A549 (cell line): ENCODE results near the gene TC2N. TPM values are rescaled to one million over a fixed set of nuclear protein-coding genes. Genes with fewer than 3 reads are reported as not detected.

Source experiments
- ATAC-seq, 2 experiments: fragments of 200-7000 bp in 1 of 2; fragments of >200 bp in 1 of 2; cut with Nextera tagmentation in 1 of 2; cut with Tn5 transposase in 1 of 2; 3 replicates each; pipeline versions ENCODE4 v1.8.0 to v1.9.1; 2018 to 2020; ENCODE audit warnings: mild to moderate bottlenecking in 1 of 2, moderate library complexity in 1 of 2
- CTCF ChIA-PET: fragments of 300-600 bp; sonication (Branson Sonifier 250); formaldehyde crosslinking; extraction: SDS; loops from one replicate; lab custom pipeline; 2021; ENCODE audit warnings: antibody characterized with exemption, inconsistent platforms; lab: Yijun Ruan, JAX
- POLR2A ChIA-PET: fragments of 350-600 bp; formaldehyde crosslinking; extraction: SDS; loops from one replicate; lab custom pipeline; 2021; ENCODE audit warnings: antibody characterized with exemption, inconsistent platforms; lab: Yijun Ruan, JAX
- DNase-seq, 2 experiments: peaks; one replicate each; pipeline versions ENCODE4 v3.0.0 to v3.0.0-alpha.2; 2011 to 2016; ENCODE audit warnings: low read depth in 1 of 2, low spot score in 1 of 2
- FAIRE-seq: peaks from 2 replicates; lab custom pipeline; 2011; peaks lifted over from hg19 to GRCh38; lab: Jason Lieb, UNC
- H3K27ac ChIP-seq, 2 experiments: fragments of >200 bp; sonication (Bioruptor Twin); formaldehyde crosslinking; 3 replicates each; pipeline ENCODE4 v1.5.1; 2016 to 2017
- H3K4me1 ChIP-seq: fragments of >200 bp; sonication (Bioruptor Twin); formaldehyde crosslinking; 3 replicates; pipeline ENCODE4 v1.6.1; 2016
- H3K4me2 ChIP-seq: fragments of >200 bp; sonication (Bioruptor Twin); formaldehyde crosslinking; 3 replicates; pipeline ENCODE4 v1.6.1; 2016
- H3K4me3 ChIP-seq: fragments of >200 bp; sonication (Bioruptor Twin); formaldehyde crosslinking; 3 replicates; pipeline ENCODE4 v1.5.1; 2016
- H3K9me3 ChIP-seq: fragments of >200 bp; sonication (Bioruptor Twin); formaldehyde crosslinking; 3 replicates; pipeline ENCODE4 v1.6.1; 2016
- BCL3 ChIP-seq: fragments of >200 bp; sonication (Bioruptor Twin); formaldehyde crosslinking; IDR thresholded peaks from 3 replicates; pipeline ENCODE4 v1.6.1; 2016
- CEBPB ChIP-seq, 2 experiments: fragments of >200 bp in 1 of 2; sonication (Bioruptor Twin) in 1 of 2; formaldehyde crosslinking in 1 of 2; IDR thresholded peaks; 2 replicates each; pipeline ENCODE4 v1.6.1; 2012 to 2016
- CHD2 ChIP-seq: fragments of 150-350 bp; IDR thresholded peaks from 2 replicates; pipeline ENCODE4 v1.6.1; 2014; ENCODE audit warnings: low read length; ENCODE audit not compliant: partially characterized antibody
- CTCF ChIP-seq: fragments of >200 bp; sonication (Bioruptor Twin); formaldehyde crosslinking; IDR thresholded peaks from 3 replicates; pipeline ENCODE4 v1.5.1; 2016
- EHMT2 ChIP-seq: fragments of 200-600 bp; sonication (generic); IDR thresholded peaks from 2 replicates; pipeline ENCODE4 v1.6.1; 2016; ENCODE audit warnings: antibody characterized with exemption, low read depth, mild to moderate bottlenecking, moderate library complexity
- ESRRA ChIP-seq: fragments of 150-350 bp; IDR thresholded peaks from 2 replicates; pipeline ENCODE4 v1.6.1; 2014; ENCODE audit warnings: mild to moderate bottlenecking, low read length, borderline replicate concordance
- HDAC2 ChIP-seq: fragments of 200-600 bp; sonication (generic); IDR thresholded peaks from 2 replicates; pipeline ENCODE4 v1.6.1; 2016
- HMGXB4 ChIP-seq: fragments of 250-450 bp; sonication (Bioruptor Pico); IDR thresholded peaks from 2 replicates; pipeline ENCODE4 v1.5.0; 2021; ENCODE audit warnings: mild to moderate bottlenecking, moderate library complexity, borderline replicate concordance
- HOXA7 ChIP-seq: fragments of 250-450 bp; sonication (Bioruptor Pico); IDR thresholded peaks from 2 replicates; pipeline ENCODE4 v1.5.0; 2020; ENCODE audit warnings: mild to moderate bottlenecking, moderate library complexity
- HOXB5 ChIP-seq: fragments of 250-450 bp; sonication (Bioruptor Pico); IDR thresholded peaks from 2 replicates; pipeline ENCODE4 v1.5.0; 2020; ENCODE audit warnings: mild to moderate bottlenecking, moderate library complexity
- KDM1A ChIP-seq: fragments of 200-600 bp; sonication (generic); IDR thresholded peaks from 2 replicates; pipeline ENCODE4 v1.6.1; 2016; ENCODE audit warnings: low read depth, mild to moderate bottlenecking
- KDM5A ChIP-seq: fragments of 200-600 bp; sonication (generic); IDR thresholded peaks from 2 replicates; pipeline ENCODE4 v1.6.1; 2016; ENCODE audit warnings: antibody characterized with exemption, mild to moderate bottlenecking
- MAZ ChIP-seq: fragments of 150-350 bp; IDR thresholded peaks from 2 replicates; pipeline ENCODE4 v1.6.1; 2014; ENCODE audit warnings: antibody characterized with exemption, low read depth, low read length, borderline replicate concordance
- MYC ChIP-seq: IDR thresholded peaks from 2 replicates; pipeline ENCODE4 v1.6.1; 2012; ENCODE audit warnings: mild to moderate bottlenecking, inconsistent platforms, low read length, improper control_type of control experiment, borderline replicate concordance
- NR3C1 ChIP-seq: fragments of >200 bp; sonication (Bioruptor Twin); formaldehyde crosslinking; IDR thresholded peaks from 3 replicates; pipeline ENCODE4 v1.6.1; 2017
- PBX3 ChIP-seq: IDR thresholded peaks from 2 replicates; pipeline ENCODE4 v1.6.1; 2012
- PHF8 ChIP-seq: fragments of 200-600 bp; sonication (generic); IDR thresholded peaks from 2 replicates; pipeline ENCODE4 v1.6.1; 2016; ENCODE audit warnings: low read depth, mild to moderate bottlenecking, antibody characterized with exemption, moderate library complexity, borderline replicate concordance
- POLR2A ChIP-seq: IDR thresholded peaks from 2 replicates; pipeline ENCODE4 v1.6.1; 2012; ENCODE audit warnings: mild to moderate bottlenecking, low read length
- RARB ChIP-seq: fragments of 250-450 bp; sonication (Bioruptor Pico); IDR thresholded peaks from 2 replicates; pipeline ENCODE4 v1.8.0; 2021; ENCODE audit warnings: mild to moderate bottlenecking, moderate library complexity
- RCOR1 ChIP-seq: fragments of 150-350 bp; IDR thresholded peaks from 2 replicates; pipeline ENCODE4 v1.6.1; 2014; ENCODE audit warnings: antibody characterized with exemption, low read length, low read depth
- REST ChIP-seq: fragments of 200-600 bp; sonication (generic); IDR thresholded peaks from 2 replicates; pipeline ENCODE4 v1.6.1; 2016; ENCODE audit warnings: antibody characterized with exemption, mild to moderate bottlenecking, moderate library complexity
- RFX5 ChIP-seq: fragments of 450-650 bp; IDR thresholded peaks from 2 replicates; pipeline ENCODE4 v1.7.1; 2014; ENCODE audit warnings: antibody characterized with exemption, mild to moderate bottlenecking, moderate library complexity
- RNF2 ChIP-seq: fragments of 200-600 bp; sonication (generic); IDR thresholded peaks from 2 replicates; pipeline ENCODE4 v1.6.1; 2016; ENCODE audit warnings: low read depth, mild to moderate bottlenecking, antibody characterized with exemption, moderate library complexity, borderline replicate concordance
- TP53 ChIP-seq: fragments of 250-450 bp; sonication (Bioruptor Pico); IDR thresholded peaks from 2 replicates; pipeline ENCODE4 v1.5.0; 2021; ENCODE audit warnings: mild to moderate bottlenecking, moderate library complexity
- ZC3H11A ChIP-seq: fragments of 450-650 bp; IDR thresholded peaks from 2 replicates; pipeline ENCODE4 v1.6.1; 2014; ENCODE audit warnings: antibody characterized with exemption, mild to moderate bottlenecking
- ZSCAN20 ChIP-seq: fragments of 250-450 bp; sonication (Bioruptor Pico); IDR thresholded peaks from 2 replicates; pipeline ENCODE4 v1.8.0; 2022; ENCODE audit warnings: mild to moderate bottlenecking, moderate library complexity
- WGBS: methylation state at CpG from one replicate; pipeline ENCODE4 v1.1.6; 2017; ENCODE audit errors: missing lambda C conversion rate; 5-methylcytosine and 5-hydroxymethylcytosine counted together
- polyA plus RNA-seq, 4 experiments: library from polyadenylated mRNA; depleted of rRNA in 3 of 4; stranded (reverse); fragments of >200 nt; fragmentation: RNase III in 1 of 4; extraction: RNeasy Plus Mini Kit Qiagen cat#74134 plus additional on column Dnase treatment in 1 of 4; gene quantifications; 2 replicates in 3 of 4; 3 replicates in 1 of 4; pipeline ENCODE4 v1.2.3, GENCODE V29; 2011 to 2017

TC2N gene
- polyA plus RNA-seq, 2 of the 4 experiments (the other 2 are of a cell fraction): 0.43 to 5.5 TPM

- FAIRE-seq: no peak
- Histone ChIP-seq H3K4me2 (no peak overlapping the region), H3K4me1 (no peaks in the 10 kb centered on the region), H3K9me3 (no peaks in the 10 kb centered on the region), H3K27ac (no peak overlapping the region), H3K4me3 (no peak overlapping the region)
- ChIA-PET POLR2A (no interaction called here), CTCF (interaction anchor here (1.8 to 5.2 kb wide), 2 partner anchors 12 to 17 kb away, joined by 4 to 32 read pairs; no protein-coding TSS in a partner anchor)
- DNase-seq: no peak
- no peak for ATAC-seq
- 61% methylated on average over 4 of the region's 4 CpGs for WGBS
- TF ChIP-seq PHF8 (no peak), HOXB5 (CRISPR knock-in tag) (no peak), EHMT2 (no peak), HDAC2 (no peak), CTCF (no peak), KDM5A (no peak), ZSCAN20 (CRISPR knock-in tag) (no peak), HMGXB4 (CRISPR knock-in tag) (no peak), RFX5 (no peak), NR3C1 (no peak), POLR2A (no peak), ZC3H11A (no peak), PBX3 (no peak), RARB (CRISPR knock-in tag) (no peak), RNF2 (no peak), CHD2 (no peak), TP53 (no peak), BCL3 (no peak), CEBPB (IDR thresholded peaks at IDR 0.05) (no peak)
Observed at GRCh38 chr14:91899806-91900205, 32.5 kb upstream of the TC2N start.

GRCh38 chr14:91899213-91899612 lies 31.9 kb upstream of the TC2N start:
- Histone ChIP-seq H3K4me1 (no peaks in the 10 kb centered on the region), H3K27ac (no peak overlapping the region), H3K9me3 (no peaks in the 10 kb centered on the region), H3K4me3 (no peak overlapping the region), H3K4me2 (no peak overlapping the region)
- ATAC-seq (no peak; a peak in 1 of 6 replicates), DNase-seq (peak in 1 of 2 experiments; percentile 12), FAIRE-seq (no peak)
- CTCF ChIA-PET: interaction anchor here (1.0 to 5.2 kb wide), 2 partner anchors 13 to 249 kb away, joined by 3 to 32 read pairs; no protein-coding TSS in a partner anchor
- 60% methylated on average over 3 of the region's 4 CpGs for WGBS
- POLR2A ChIA-PET: no interaction called here
- no peak for TF ChIP-seq CHD2

- no peak overlapping the region for H3K27ac ChIP-seq
- ATAC-seq: no peak
- no peak for DNase-seq
- H3K9me3 ChIP-seq: no peaks in the 10 kb centered on the region
- H3K4me1 ChIP-seq: no peaks in the 10 kb centered on the region
- WGBS: 89% methylated on average over 5 of the region's 5 CpGs
- ChIA-PET CTCF (interaction anchor here (1.0 to 5.2 kb wide), 4 partner anchors 10 to 248 kb away, joined by 3 to 32 read pairs (median 4); no protein-coding TSS in a partner anchor), POLR2A (no interaction called here)
- no peak overlapping the region for H3K4me2 ChIP-seq
- no peak overlapping the region for H3K4me3 ChIP-seq
- FAIRE-seq: no peak
- TF ChIP-seq MAZ (no peak), HOXA7 (CRISPR knock-in tag) (no peak), MYC (no peak), ESRRA (no peak), RCOR1 (no peak), KDM1A (no peak), REST (no peak)
Observed at GRCh38 chr14:91898372-91898771, 31.0 kb upstream of the TC2N start.
